Right cardiac atrium (tissue), 5 donors: ENCODE results near the gene ETFA. TPM values are rescaled to one million over a fixed set of nuclear protein-coding genes. Genes with fewer than 3 reads are reported as not detected.

Experiments used
- ATAC-seq, 2 donors: fragments of 200-7000 bp; cut with Tn5 transposase; one replicate each; pipeline versions ENCODE4 v1.8.0 to v1.9.1; 2020; ENCODE audit warnings: moderate library complexity in 2 of 2, mild to moderate bottlenecking in 1 of 2
- DNase-seq, 3 donors: peaks; one replicate each; pipeline ENCODE4 v3.0.0-alpha.2; 2020
- H3K27ac ChIP-seq: one replicate; pipeline ENCODE4 v1.5.1; 2013; ENCODE audit warnings: mild to moderate bottlenecking, low read length, control low read depth, moderate library complexity
- H3K27me3 ChIP-seq: one replicate; pipeline ENCODE4 v1.6.1; 2013; ENCODE audit not compliant: control insufficient read depth, insufficient read depth
- H3K4me1 ChIP-seq: one replicate; pipeline ENCODE4 v1.6.1; 2013; ENCODE audit warnings: low read length; ENCODE audit not compliant: control insufficient read depth, insufficient read depth
- H3K4me3 ChIP-seq: one replicate; pipeline ENCODE4 v1.5.1; 2013; ENCODE audit warnings: low read length, control low read depth
- H3K9me3 ChIP-seq: one replicate; pipeline ENCODE4 v1.6.1; 2013; ENCODE audit warnings: low read length; ENCODE audit not compliant: control insufficient read depth
- WGBS: extraction: QIAGEN DNeasy Blood & Tissue Kit; methylation state at CpG from one replicate; pipeline ENCODE4 v1.1.7; 2013; 5-methylcytosine and 5-hydroxymethylcytosine counted together
- intact Hi-C, 4 donors: fragments of 100-400 bp; cut with DNase I; formaldehyde crosslinking; loops; one replicate each; pipeline versions ENCODE4 v1.11.0 to v1.14.0; 2022 to 2023
- long read RNA-seq, 4 donors: library from polyadenylated mRNA; unstranded; transcript quantifications; one replicate each; pipeline ENCODE4 v2.0.0, GENCODE V29; 2020 to 2021
- polyA plus RNA-seq: library from polyadenylated mRNA; stranded (reverse); fragments of 200-250 nt; gene quantifications from one replicate; pipeline ENCODE4 v1.2.3, GENCODE V29; 2013
- total RNA-seq, 4 donors: library from RNA; stranded (reverse); fragmentation: NEBNext Ultra II Directional; extraction: Animal tissue kit (Norgen Biotek cat#: 25700); gene quantifications; one replicate each; pipeline ENCODE4 v1.2.1, GENCODE V29; 2021
- donor health status: healthy with polysubstance abuse.
- donor health status: DM: no; HTN: yes; CAD: no.
- donor health status: DM: no; HTN: no; CAD: no.
- donor health status: DM: no; HTN: yes; CAD: no; lungs with severe emphysema.
- donor health status: DM: yes; HTN: yes; CAD: no.

ETFA gene
- total RNA-seq (100 to 1,000 TPM; 248 to 283 (median 250) TPM), polyA plus RNA-seq (264 TPM)
- long read RNA-seq, donor 1, transcript ETFA-202 (11 exons, 1,346 nt): minor isoform, 41 of 360 reads
- long read RNA-seq, donor 1, transcript ETFA-203 (12 exons, 2,287 nt): major isoform, 285 of 360 reads
- long read RNA-seq, donor 1, partial matches to known transcripts: 11 of 360 reads
- long read RNA-seq, donor 1, other reads (novel, unspliced or antisense): 21 of 360 reads
- long read RNA-seq, donor 2, transcript ETFA-202 (11 exons, 1,346 nt): minor isoform, 15 of 143 reads
- long read RNA-seq, donor 2, transcript ETFA-203 (12 exons, 2,287 nt): major isoform, 106 of 143 reads
- long read RNA-seq, donor 2, partial matches to known transcripts: 4 of 143 reads
- long read RNA-seq, donor 2, other reads (novel, unspliced or antisense): 13 of 143 reads
- long read RNA-seq, donor 3, transcript ETFA-203 (12 exons, 2,287 nt): major isoform, 622 of 830 reads
- long read RNA-seq, donor 3, transcript ETFA-215 (11 exons, 917 nt): minor isoform, 10 of 830 reads
- long read RNA-seq, donor 3, transcript ETFA-202 (11 exons, 1,346 nt): minor isoform, 90 of 830 reads
- long read RNA-seq, donor 3, transcript ETFA-206 (10 exons, 1,735 nt): minor isoform, 5 of 830 reads
- long read RNA-seq, donor 3, partial matches to known transcripts: 40 of 830 reads
- long read RNA-seq, donor 3, other reads (novel, unspliced or antisense): 61 of 830 reads
- long read RNA-seq, donor 4, transcript ETFA-202 (11 exons, 1,346 nt): minor isoform, 17 of 162 reads
- long read RNA-seq, donor 4, transcript ETFA-203 (12 exons, 2,287 nt): major isoform, 127 of 162 reads
- long read RNA-seq, donor 4, partial matches to known transcripts: 2 of 162 reads
- long read RNA-seq, donor 4, other reads (novel, unspliced or antisense): 13 of 162 reads

GRCh38 chr15:76311100-76311953, at the start of gene ETFA:
TSS of gene ETFA (minus strand) at chr15:76311469. CDS start at chr15:76311388, 81 bp downstream.
- intact Hi-C loops: no loop called here
- H3K9me3 ChIP-seq: no peaks in the 10 kb centered on the region
- WGBS: under 1% methylated on average over 60 of the region's 60 CpGs
- DNase-seq (peak; percentile 98 to 99 (median 99)), ATAC-seq (peak; percentile 99)
- no peaks in the 10 kb centered on the region for H3K27me3 ChIP-seq
- H3K4me1 ChIP-seq: peaks cover 2% of the 10 kb centered on the region
- H3K27ac ChIP-seq: peak within 1 kb of the TSS; percentile 92
- H3K4me3 ChIP-seq: peak within 1 kb of the TSS; percentile 82

GRCh38 chr15:76360416-76360815, 49.1 kb upstream of the ETFA start:
- no peak overlapping the region for H3K27ac ChIP-seq
- DNase-seq (no peak), ATAC-seq (no peak)
- intact Hi-C loops: no loop called here
- H3K4me3 ChIP-seq: no peak overlapping the region
- no peaks in the 10 kb centered on the region for H3K9me3 ChIP-seq
- H3K4me1 ChIP-seq: no peaks in the 10 kb centered on the region
- H3K27me3 ChIP-seq: no peaks in the 10 kb centered on the region
- WGBS: 91% methylated on average over 3 of the region's 3 CpGs

GRCh38 chr15:76359152-76359551, 47.9 kb upstream of the ETFA start:
- DNase-seq (no peak), ATAC-seq (no peak)
- intact Hi-C loops: no loop called here

GRCh38 chr15:76358453-76358852, 47.2 kb upstream of the ETFA start:
- 98% methylated on average over 3 of the region's 3 CpGs for WGBS
- ATAC-seq (no peak), DNase-seq (no peak)
- H3K27me3 ChIP-seq: no peaks in the 10 kb centered on the region
- H3K9me3 ChIP-seq: no peaks in the 10 kb centered on the region
- no peak overlapping the region for H3K27ac ChIP-seq
- no peaks in the 10 kb centered on the region for H3K4me1 ChIP-seq
- H3K4me3 ChIP-seq: no peak overlapping the region
- intact Hi-C loops: no loop called here

More at GRCh38 chr15:76359152-76359551, 47.9 kb upstream of the ETFA start:
- Histone ChIP-seq H3K27me3 (no peaks in the 10 kb centered on the region), H3K4me3 (no peak overlapping the region), H3K4me1 (no peaks in the 10 kb centered on the region), H3K27ac (no peak overlapping the region), H3K9me3 (no peaks in the 10 kb centered on the region)
- WGBS: 90% methylated on average over 3 of the region's 3 CpGs

GRCh38 chr15:76354823-76355440, 43.7 kb upstream of the ETFA start:
- Histone ChIP-seq H3K4me1 (no peaks in the 10 kb centered on the region), H3K4me3 (no peak overlapping the region), H3K27ac (no peak overlapping the region), H3K27me3 (no peaks in the 10 kb centered on the region), H3K9me3 (no peaks in the 10 kb centered on the region)
- DNase-seq (no peak), ATAC-seq (no peak)
- 91% methylated on average over 3 of the region's 3 CpGs for WGBS
- intact Hi-C loops: no loop called here

- intact Hi-C loops: no loop called here
- H3K9me3 ChIP-seq: no peaks in the 10 kb centered on the region
- no peak overlapping the region for H3K27ac ChIP-seq
- WGBS: 94% methylated on average over 10 of the region's 10 CpGs
- H3K4me1 ChIP-seq: no peaks in the 10 kb centered on the region
- ATAC-seq (no peak), DNase-seq (no peak)
- H3K4me3 ChIP-seq: no peak overlapping the region
- no peaks in the 10 kb centered on the region for H3K27me3 ChIP-seq
Observed at GRCh38 chr15:76353903-76354302, 42.6 kb upstream of the ETFA start.

- 100% methylated on average over 1 of the region's 1 CpG for WGBS
- H3K4me3 ChIP-seq: no peak overlapping the region
- H3K9me3 ChIP-seq: no peaks in the 10 kb centered on the region
- no peak for DNase-seq
- no peaks in the 10 kb centered on the region for H3K27me3 ChIP-seq
- no peak for ATAC-seq
- intact Hi-C loops: no loop called here
- no peak overlapping the region for H3K27ac ChIP-seq
- no peaks in the 10 kb centered on the region for H3K4me1 ChIP-seq
Observed at GRCh38 chr15:76353023-76353577, 41.8 kb upstream of the ETFA start.

- Histone ChIP-seq H3K27ac (no peak overlapping the region), H3K4me3 (no peak overlapping the region), H3K4me1 (peaks cover 3% of the 10 kb centered on the region), H3K27me3 (no peaks in the 10 kb centered on the region), H3K9me3 (no peaks in the 10 kb centered on the region)
- intact Hi-C loops: no loop called here
- ATAC-seq: no peak
- WGBS: 95% methylated on average over 1 of the region's 1 CpG
- no peak for DNase-seq
Observed at GRCh38 chr15:76349301-76350070, 38.2 kb upstream of the ETFA start.

GRCh38 chr15:76347482-76348055, 36.3 kb upstream of the ETFA start:
- H3K27me3 ChIP-seq: no peaks in the 10 kb centered on the region
- H3K27ac ChIP-seq: no peak overlapping the region
- H3K4me1 ChIP-seq: peaks cover 3% of the 10 kb centered on the region
- H3K4me3 ChIP-seq: no peak overlapping the region
- no peaks in the 10 kb centered on the region for H3K9me3 ChIP-seq
- 88% methylated on average over 13 of the region's 13 CpGs for WGBS
- intact Hi-C loops: no loop called here
- ATAC-seq: no peak
- no peak for DNase-seq
